CD14-positive monocyte (primary cell): Measurements from ENCODE around the gene SKOR1. TPM values are rescaled to one million over a fixed set of nuclear protein-coding genes. Genes with fewer than 3 reads are reported as not detected.

Source experiments
- DNase-seq, 3 donors: peaks; one replicate each; pipeline ENCODE4 v3.0.0-alpha.2; 2011 to 2022
- H2AFZ ChIP-seq: 2 replicates; pipeline ENCODE4 v1.6.0; 2012; ENCODE audit warnings: mild to moderate bottlenecking, low read depth, low read length, inconsistent platforms; ENCODE audit not compliant: insufficient read depth, poor library complexity, severe bottlenecking
- H3K27ac ChIP-seq, 2 donors: 1 replicate in 1 of 2; 2 replicates in 1 of 2; pipeline ENCODE4 v1.5.1; 2012 to 2013; ENCODE audit warnings: low read length in 2 of 2, control low read depth in 1 of 2, inconsistent platforms in 1 of 2, low read depth in 1 of 2, mild to moderate bottlenecking in 1 of 2
- H3K27me3 ChIP-seq, 2 donors: one replicate each; pipeline versions ENCODE4 v1.6.0 to v1.6.1; 2011 to 2013; ENCODE audit warnings: low read length in 2 of 2; ENCODE audit not compliant: control insufficient read depth in 2 of 2, insufficient read depth in 2 of 2
- H3K36me3 ChIP-seq, 2 donors: replicated peaks in 1 of 2; 1 replicate in 1 of 2; 2 replicates in 1 of 2; pipeline versions ENCODE4 v1.5.1 to v1.6.1; 2012 to 2013; ENCODE audit warnings: low read length in 2 of 2, control low read depth in 1 of 2, inconsistent platforms in 1 of 2, mild to moderate bottlenecking in 1 of 2; ENCODE audit not compliant: insufficient read depth in 2 of 2, control insufficient read depth in 1 of 2
- H3K4me1 ChIP-seq, 2 donors: 1 replicate in 1 of 2; 2 replicates in 1 of 2; pipeline versions ENCODE4 v1.5.1 to v1.6.1; 2012 to 2013; ENCODE audit warnings: low read length in 2 of 2, control low read depth in 1 of 2, inconsistent platforms in 1 of 2, mild to moderate bottlenecking in 1 of 2, moderate library complexity in 1 of 2; ENCODE audit not compliant: insufficient read depth in 2 of 2, control insufficient read depth in 1 of 2
- H3K4me2 ChIP-seq: replicated peaks from 2 replicates; pipeline ENCODE3; 2012; ENCODE audit warnings: low read length, moderate library complexity, mild to moderate bottlenecking; ENCODE audit not compliant: poor library complexity, severe bottlenecking; ENCODE audit errors: extremely low read depth
- H3K4me3 ChIP-seq, 3 experiments: fragments of 200-600 bp in 1 of 3; sonication (generic) in 1 of 3; replicated peaks in 1 of 3; 1 replicate in 2 of 3; 2 replicates in 1 of 3; pipeline ENCODE4 v1.5.1; 2011 to 2013; ENCODE audit warnings: low read length in 3 of 3, mild to moderate bottlenecking in 3 of 3, control low read depth in 2 of 3, low read depth in 2 of 3, inconsistent platforms in 1 of 3, moderate library complexity in 1 of 3
- H3K79me2 ChIP-seq: 2 replicates; pipeline ENCODE4 v1.6.0; 2012; ENCODE audit warnings: mild to moderate bottlenecking, control low read depth, inconsistent platforms, low read length, moderate library complexity; ENCODE audit not compliant: insufficient read depth
- H3K9ac ChIP-seq: 2 replicates; pipeline ENCODE4 v1.6.0; 2017; ENCODE audit warnings: low read length, mild to moderate bottlenecking; ENCODE audit not compliant: insufficient read depth, poor library complexity, severe bottlenecking
- H3K9me3 ChIP-seq, 2 donors: replicated peaks in 1 of 2; 1 replicate in 1 of 2; 2 replicates in 1 of 2; pipeline versions ENCODE4 v1.5.1 to v1.6.1; 2012 to 2013; ENCODE audit warnings: low read length in 2 of 2, control low read depth in 1 of 2; ENCODE audit not compliant: control insufficient read depth in 1 of 2, insufficient read depth in 1 of 2
- H4K20me1 ChIP-seq: 2 replicates; pipeline ENCODE4 v1.6.0; 2012; ENCODE audit warnings: mild to moderate bottlenecking, low read length, control low read depth, moderate library complexity; ENCODE audit not compliant: insufficient read depth
- H3K27ac Mint-ChIP-seq, 7 donors: one replicate each; pipeline ENCODE4 v1.8.0; 2020; ENCODE audit warnings: mild to moderate bottlenecking in 7 of 7, mixed read lengths in 7 of 7, moderate library complexity in 6 of 7, inconsistent platforms in 2 of 7
- H3K27me3 Mint-ChIP-seq, 3 donors: one replicate each; pipeline ENCODE4 v1.8.0; 2021 to 2022; ENCODE audit warnings: low read depth in 3 of 3, mild to moderate bottlenecking in 3 of 3, mixed read lengths in 3 of 3, moderate library complexity in 3 of 3, inconsistent platforms in 1 of 3
- H3K36me3 Mint-ChIP-seq, 2 donors: one replicate each; pipeline ENCODE4 v1.8.0; 2020; ENCODE audit warnings: mixed read lengths in 2 of 2, inconsistent platforms in 1 of 2, mild to moderate bottlenecking in 1 of 2
- H3K4me1 Mint-ChIP-seq: one replicate; pipeline ENCODE4 v1.8.0; 2020; ENCODE audit warnings: mild to moderate bottlenecking, mixed read lengths
- H3K4me3 Mint-ChIP-seq, 2 donors: one replicate each; pipeline ENCODE4 v1.8.0; 2020; ENCODE audit warnings: mild to moderate bottlenecking in 2 of 2, mixed read lengths in 2 of 2, moderate library complexity in 1 of 2
- H3K9me3 Mint-ChIP-seq, 7 donors: one replicate each; pipeline ENCODE4 v1.8.0; 2020 to 2022; ENCODE audit warnings: mixed read lengths in 7 of 7, mild to moderate bottlenecking in 6 of 7, moderate library complexity in 6 of 7, inconsistent platforms in 2 of 7
- CTCF ChIP-seq: fragments of 200-600 bp; IDR thresholded peaks from one replicate; pipeline ENCODE4 v1.8.0; 2022; ENCODE audit warnings: antibody characterized with exemption, mild to moderate bottlenecking
- WGBS: methylation state at CpG from one replicate; pipeline ENCODE4 v1.1.5; 2013; ENCODE audit warnings: missing lambda C conversion rate; ENCODE audit not compliant: insufficient coverage; 5-methylcytosine and 5-hydroxymethylcytosine counted together
- intact Hi-C, 2 donors: fragments of 100-400 bp; cut with micrococcal nuclease; formaldehyde crosslinking; loops; one replicate each; pipeline versions ENCODE4 v1.15.0 to v1.15.1; 2023
- polyA plus RNA-seq, 3 donors: library from polyadenylated mRNA; depleted of rRNA in 1 of 3; unstranded in 2 of 3; stranded (reverse) in 1 of 3; fragments of 300-500 nt in 2 of 3; fragments of >200 nt in 1 of 3; fragmentation: Illumina TruSeq in 2 of 3; gene quantifications; 1 replicate in 2 of 3; 2 replicates in 1 of 3; pipeline ENCODE4 v1.2.3, GENCODE V29; 2012 to 2021

SKOR1 gene
- polyA plus RNA-seq, 3 donors: 0.23 TPM; not detected in 2

DNA sequence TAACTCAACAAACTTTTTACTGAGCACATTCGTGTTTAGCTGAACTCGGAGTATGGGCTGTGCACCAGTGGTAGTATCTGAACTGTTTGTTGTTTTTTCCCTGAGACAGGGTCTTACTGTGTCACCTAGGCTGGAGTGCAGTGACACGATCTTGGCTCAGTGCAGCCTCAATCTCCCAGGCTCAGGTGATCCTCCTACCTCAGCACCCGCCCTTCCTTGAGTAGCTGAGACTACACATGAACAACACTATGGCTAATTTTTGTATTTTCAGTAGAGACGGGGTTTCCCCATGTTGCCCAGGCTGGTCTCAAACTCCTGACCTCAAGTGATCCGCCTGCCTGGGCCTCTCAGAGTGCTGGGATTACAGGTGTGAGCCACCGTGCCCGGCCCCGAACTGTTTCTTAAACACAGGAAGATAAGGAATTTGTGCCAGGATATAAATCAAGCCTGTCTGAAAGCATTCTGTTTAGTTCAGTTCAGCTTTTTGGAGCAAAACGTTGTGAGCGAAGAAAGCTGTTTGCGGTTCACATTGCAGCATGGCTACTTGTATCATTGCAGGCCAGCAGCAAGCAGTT lies 40.4 kb upstream of the SKOR1 start:
- no peak overlapping the region for H3K4me3 Mint-ChIP-seq
- H3K4me1 Mint-ChIP-seq: peaks cover 30% of the 10 kb centered on the region

DNA sequence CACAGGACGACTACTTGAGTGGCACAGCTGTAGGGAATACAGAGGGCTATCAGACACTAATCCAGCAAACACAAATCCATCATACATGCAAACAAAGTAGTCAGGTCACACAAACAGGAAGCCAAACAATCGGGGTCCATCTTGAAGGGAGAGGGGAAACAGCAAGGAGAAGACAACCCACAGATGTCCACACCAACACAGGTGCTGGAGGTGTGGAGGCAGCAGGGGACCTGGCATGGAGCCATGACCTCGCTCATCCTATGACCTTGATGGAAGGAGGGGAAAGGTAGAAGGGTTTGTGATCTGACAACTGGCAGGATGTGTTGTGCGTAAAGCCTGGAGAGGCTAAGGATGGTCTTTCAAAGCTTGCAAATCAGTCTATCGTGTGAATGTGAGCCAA lies 39.9 kb upstream of the SKOR1 start:
- H3K27ac Mint-ChIP-seq: no peak overlapping the region
- H3K4me3 Mint-ChIP-seq: no peak overlapping the region
- no peak overlapping the region for H3K27ac ChIP-seq
- WGBS: 94% methylated on average over 3 of the region's 5 CpGs
- no peaks in the 10 kb centered on the region for H3K27me3 ChIP-seq
- intact Hi-C loops: no loop called here
- H3K36me3 Mint-ChIP-seq: peaks cover 26 to 28% of the 10 kb centered on the region in 2 donors
- DNase-seq: no peak
- no peaks in the 10 kb centered on the region for H3K36me3 ChIP-seq
- H2AFZ ChIP-seq: no peak overlapping the region
- H4K20me1 ChIP-seq: no peaks in the 10 kb centered on the region
- H3K4me3 ChIP-seq: no peak overlapping the region
- H3K9me3 ChIP-seq: no peaks in the 10 kb centered on the region
- no peak overlapping the region for H3K9ac ChIP-seq
- H3K4me2 ChIP-seq: no peak overlapping the region
- no peak for TF ChIP-seq CTCF
- no peaks in the 10 kb centered on the region for H3K27me3 Mint-ChIP-seq
- H3K4me1 ChIP-seq: peaks cover 11 to 18% of the 10 kb centered on the region in 2 donors
- H3K79me2 ChIP-seq: no peaks in the 10 kb centered on the region
- H3K9me3 Mint-ChIP-seq: no peaks in the 10 kb centered on the region
- peaks cover 25% of the 10 kb centered on the region for H3K4me1 Mint-ChIP-seq

More for the DNA sequence above, 40.4 kb upstream of the SKOR1 start:
- H3K27ac Mint-ChIP-seq: no peak overlapping the region
- H3K9me3 ChIP-seq: no peaks in the 10 kb centered on the region
- WGBS: 53% methylated on average over 7 of the region's 12 CpGs
- no peak overlapping the region for H2AFZ ChIP-seq
- no peak overlapping the region for H3K4me3 ChIP-seq
- no peak overlapping the region for H3K4me2 ChIP-seq
- H3K27ac ChIP-seq: no peak overlapping the region
- no peak overlapping the region for H3K9ac ChIP-seq
- TF ChIP-seq CTCF: no peak
- H3K36me3 Mint-ChIP-seq: peaks cover 23 to 26% of the 10 kb centered on the region in 2 donors
- H3K79me2 ChIP-seq: no peaks in the 10 kb centered on the region
- no peaks in the 10 kb centered on the region for H3K27me3 ChIP-seq
- H4K20me1 ChIP-seq: no peaks in the 10 kb centered on the region
- no peaks in the 10 kb centered on the region for H3K36me3 ChIP-seq
- intact Hi-C loops: no loop called here
- peaks cover 16 to 23% of the 10 kb centered on the region in 2 donors for H3K4me1 ChIP-seq
- no peaks in the 10 kb centered on the region for H3K9me3 Mint-ChIP-seq
- H3K27me3 Mint-ChIP-seq: no peaks in the 10 kb centered on the region
- DNase-seq: no peak
